Measurements from ENCODE around the gene RXFP4.

Gene RXFP4

GRCh38 chr1:155931332-155932038 lies 10.0 kb upstream of the RXFP4 start:
- no peak for FAIRE-seq

- no peak for FAIRE-seq
Measured at GRCh38 chr1:155932081-155932480, 9.4 kb upstream of the RXFP4 start.

GRCh38 chr1:155932487-155932886 lies 9.0 kb upstream of the RXFP4 start:
- FAIRE-seq: no peak

- no peak for FAIRE-seq
Measured at GRCh38 chr1:155933591-155934096, 7.8 kb upstream of the RXFP4 start.

GRCh38 chr1:155934097-155934935 lies 7.1 kb upstream of the RXFP4 start, which contains the start of gene KHDC4:
Gene KHDC4 (minus strand): TSS chr1:155934413. CDS start chr1:155934373, 40 bp downstream.
- peak; percentile 100 for FAIRE-seq

GRCh38 chr1:155934936-155935590 lies 6.4 kb upstream of the RXFP4 start:
- FAIRE-seq: no peak

- peak; percentile 91 for FAIRE-seq
Measured at GRCh38 chr1:155938220-155938627, 3.2 kb upstream of the RXFP4 start.

- no peak for FAIRE-seq
Measured at GRCh38 chr1:155940482-155940992, 901 bp upstream of the RXFP4 start.

- FAIRE-seq: no peak
Measured at GRCh38 chr1:155941845-155942531, 550 bp downstream of the RXFP4 start.

- FAIRE-seq: no peak
Measured at GRCh38 chr1:155942578-155943141, 1.2 kb downstream of the RXFP4 start.

GRCh38 chr1:155944444-155944799 lies 3.0 kb downstream of the RXFP4 start:
- FAIRE-seq: no peak

- no peak for FAIRE-seq
Measured at GRCh38 chr1:155946633-155947219, 5.3 kb downstream of the RXFP4 start.

GRCh38 chr1:155947292-155947691 lies 5.9 kb downstream of the RXFP4 start:
- no peak for FAIRE-seq

- no peak for FAIRE-seq
Measured at GRCh38 chr1:155947741-155948140, 6.3 kb downstream of the RXFP4 start.

GRCh38 chr1:155950829-155951228 lies 9.4 kb downstream of the RXFP4 start:
- no peak for FAIRE-seq

GRCh38 chr1:155951753-155952504 lies 10.5 kb downstream of the RXFP4 start:
- no peak for FAIRE-seq

GRCh38 chr1:155952505-155952890 lies 11.1 kb downstream of the RXFP4 start:
- no peak for FAIRE-seq

- FAIRE-seq: no peak
Measured at GRCh38 chr1:155954645-155955044, 13.2 kb downstream of the RXFP4 start.

GRCh38 chr1:155957411-155957915 lies 16.0 kb downstream of the RXFP4 start:
- FAIRE-seq: no peak

GRCh38 chr1:155960081-155960745 lies 18.8 kb downstream of the RXFP4 start:
- no peak for FAIRE-seq

All from TTC549 (cell line).